Endothelial cell (in vitro differentiated cells): ENCODE data around the gene SPEM3. TPM values are rescaled to one million over a fixed set of nuclear protein-coding genes. Genes with fewer than 3 reads are reported as not detected.
"Not testable (repeated sequence)": the region's sequence is repeated elsewhere in the genome, so short reads cannot be mapped to it uniquely, and the experiment has no call there.

ENCODE experiments used
- DNase-seq: peaks from one replicate; pipeline ENCODE4 v3.0.0; 2021; ENCODE audit warnings: low spot score
- H3K27ac Mint-ChIP-seq: one replicate; pipeline ENCODE4 v1.8.0; 2021; ENCODE audit warnings: mixed read lengths, inconsistent platforms; ENCODE audit not compliant: unreplicated experiment
- H3K27me3 Mint-ChIP-seq: one replicate; pipeline ENCODE4 v1.8.0; 2021; ENCODE audit warnings: mild to moderate bottlenecking, moderate library complexity, mixed read lengths, inconsistent platforms; ENCODE audit not compliant: unreplicated experiment
- H3K36me3 Mint-ChIP-seq: one replicate; pipeline ENCODE4 v1.8.0; 2021; ENCODE audit warnings: mild to moderate bottlenecking, low read depth, mixed read lengths, inconsistent platforms; ENCODE audit not compliant: unreplicated experiment
- H3K4me1 Mint-ChIP-seq: one replicate; pipeline ENCODE4 v1.8.0; 2021; ENCODE audit warnings: mild to moderate bottlenecking, mixed read lengths, inconsistent platforms; ENCODE audit not compliant: unreplicated experiment
- H3K4me3 Mint-ChIP-seq: one replicate; pipeline ENCODE4 v1.8.0; 2021; ENCODE audit warnings: mild to moderate bottlenecking, mixed read lengths, inconsistent platforms; ENCODE audit not compliant: unreplicated experiment
- H3K9me3 Mint-ChIP-seq: one replicate; pipeline ENCODE4 v1.8.0; 2021; ENCODE audit warnings: mixed read lengths, inconsistent platforms; ENCODE audit not compliant: unreplicated experiment
- CTCF ChIP-seq: fragments of 200-600 bp; sonication (generic); IDR thresholded peaks from one replicate; pipeline ENCODE4 v1.5.0; 2021; ENCODE audit warnings: antibody characterized with exemption; ENCODE audit not compliant: unreplicated experiment
- total RNA-seq: library from RNA; stranded (reverse); fragmentation: NEBNext Ultra II Directional; extraction: Animal tissue kit (Norgen Biotek cat#: 25700); gene quantifications from one replicate; pipeline ENCODE4 v1.2.1, GENCODE V29; 2021; ENCODE audit not compliant: unreplicated experiment

The SPEM3 gene
- total RNA-seq, 1 donor from 2014 or later, result not detected

- Mint-ChIP-seq H3K4me1 (peaks cover 10% of the 10 kb centered on the region), H3K4me3 (no peak overlapping the region), H3K27me3 (peaks cover 4% of the 10 kb centered on the region), H3K27ac (no peak overlapping the region), H3K9me3 (no peaks in the 10 kb centered on the region), H3K36me3 (no peaks in the 10 kb centered on the region)
- no peak for TF ChIP-seq CTCF
- DNase-seq, result no peak
Observed at GRCh38 chr17:7471729-7472128, 43.1 kb downstream of the SPEM3 start.

GRCh38 chr17:7474767-7475166 is 46.1 kb downstream of the SPEM3 start:
- not testable (repeated sequence) for H3K9me3 Mint-ChIP-seq, DNase-seq, H3K4me3 Mint-ChIP-seq, H3K27ac Mint-ChIP-seq, H3K36me3 Mint-ChIP-seq, H3K27me3 Mint-ChIP-seq
- H3K4me1 Mint-ChIP-seq, result peaks cover 23% of the 10 kb centered on the region

GRCh38 chr17:7475764-7476422 is 47.2 kb downstream of the SPEM3 start:
- peak overlapping the region; percentile 71 for H3K27ac Mint-ChIP-seq
- no peaks in the 10 kb centered on the region for H3K36me3 Mint-ChIP-seq
- H3K4me1 Mint-ChIP-seq, result peaks cover 31% of the 10 kb centered on the region
- H3K27me3 Mint-ChIP-seq, result peaks cover 13% of the 10 kb centered on the region
- no peak for TF ChIP-seq CTCF
- no peak for DNase-seq
- H3K4me3 Mint-ChIP-seq, result no peak overlapping the region
- H3K9me3 Mint-ChIP-seq, result no peaks in the 10 kb centered on the region

- no peaks in the 10 kb centered on the region for H3K36me3 Mint-ChIP-seq
- no peaks in the 10 kb centered on the region for H3K9me3 Mint-ChIP-seq
- H3K27me3 Mint-ChIP-seq, result peaks cover 14% of the 10 kb centered on the region
- DNase-seq, result no peak
- no peak for TF ChIP-seq CTCF
- peak overlapping the region; percentile 26 for H3K4me3 Mint-ChIP-seq
- peaks cover 35% of the 10 kb centered on the region for H3K4me1 Mint-ChIP-seq
- peak overlapping the region; percentile 71 for H3K27ac Mint-ChIP-seq
Observed at GRCh38 chr17:7476494-7476893, 47.8 kb downstream of the SPEM3 start.

- no peak for DNase-seq
- Mint-ChIP-seq H3K36me3 (peaks cover under 1% of the 10 kb centered on the region), H3K27me3 (peaks cover 16% of the 10 kb centered on the region), H3K4me3 (peak overlapping the region; percentile 26), H3K27ac (no peak overlapping the region), H3K9me3 (no peaks in the 10 kb centered on the region), H3K4me1 (peaks cover 37% of the 10 kb centered on the region)
- TF ChIP-seq CTCF, result no peak
Observed at GRCh38 chr17:7476951-7477350, 48.3 kb downstream of the SPEM3 start.
